HG03442 (cell line): ENCODE measurements around the gene ANKRD60.

Experiments
- ATAC-seq: cut with Tn5 transposase; IDR thresholded peaks from one replicate; pipeline ENCODE4 v1.9.1; 2021; ENCODE audit warnings: mild to moderate bottlenecking, moderate library complexity; ENCODE audit not compliant: unreplicated experiment

Gene ANKRD60

DNA sequence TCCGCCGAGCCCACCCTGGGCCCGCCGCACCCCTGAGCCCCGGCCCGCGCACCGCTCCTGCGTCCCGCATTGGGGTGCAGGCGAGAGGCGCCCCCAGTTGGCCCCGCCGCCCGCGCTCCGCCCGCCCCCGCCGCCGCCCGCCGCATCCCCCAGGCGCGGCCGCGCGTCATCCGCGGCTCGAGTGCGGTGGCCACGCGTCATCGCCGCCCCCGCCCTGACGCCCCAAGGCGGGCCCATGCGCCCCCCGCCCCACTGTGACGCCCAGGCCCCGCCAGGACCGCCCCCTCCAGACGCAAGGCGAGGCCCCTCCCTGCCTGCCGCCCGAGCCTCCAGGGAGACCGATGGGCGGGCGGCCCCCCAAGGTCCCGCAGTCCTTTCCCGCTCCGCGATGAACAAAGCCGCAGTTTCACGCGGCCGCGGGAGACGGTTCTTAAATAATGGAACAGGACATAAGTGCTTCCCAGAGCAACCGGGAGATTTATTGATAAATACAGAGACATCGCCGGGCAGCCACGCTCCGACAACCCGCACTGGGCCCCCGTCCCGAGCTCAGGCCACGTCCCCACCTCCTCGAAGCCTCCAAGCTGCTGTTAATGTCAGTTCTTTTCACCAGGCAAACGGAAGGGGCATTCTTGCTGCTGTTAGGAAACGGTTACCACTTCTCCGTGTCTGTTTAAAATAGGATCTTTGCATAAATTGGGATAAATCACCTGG is at the start of gene ANKRD60:
Gene ANKRD60 (minus strand): TSS at position 170 of the 714 bp plus-strand sequence. CDS start 0 bp downstream, at position 170.
- no peak for ATAC-seq

GRCh38 chr20:58277578-58278472 is 49.4 kb upstream of the ANKRD60 start:
- no peak for ATAC-seq

DNA sequence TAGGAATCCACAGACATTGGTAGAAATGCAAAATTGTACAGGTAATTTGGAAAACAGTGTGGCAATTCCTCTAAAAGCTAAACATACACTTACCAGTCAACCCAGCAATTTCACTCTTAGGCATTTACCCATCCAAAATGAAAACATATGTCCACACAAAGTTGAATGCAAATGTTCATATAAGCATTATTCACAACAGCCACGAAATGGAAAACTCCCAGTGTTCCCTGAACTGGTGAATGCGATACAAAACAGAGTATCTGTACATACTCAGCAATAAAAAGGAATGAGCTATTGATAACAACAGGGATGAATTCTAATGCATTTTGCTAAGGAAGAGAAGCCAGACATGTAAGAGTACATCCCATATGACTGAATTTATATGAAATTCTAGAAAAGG is 48.7 kb upstream of the ANKRD60 start:
- no peak for ATAC-seq

GRCh38 chr20:58274384-58274783 is 45.9 kb upstream of the ANKRD60 start:
- ATAC-seq: no peak

- no peak for ATAC-seq
These were observed 43.3 kb upstream of the ANKRD60 start for GRCh38 chr20:58271606-58272351.

DNA sequence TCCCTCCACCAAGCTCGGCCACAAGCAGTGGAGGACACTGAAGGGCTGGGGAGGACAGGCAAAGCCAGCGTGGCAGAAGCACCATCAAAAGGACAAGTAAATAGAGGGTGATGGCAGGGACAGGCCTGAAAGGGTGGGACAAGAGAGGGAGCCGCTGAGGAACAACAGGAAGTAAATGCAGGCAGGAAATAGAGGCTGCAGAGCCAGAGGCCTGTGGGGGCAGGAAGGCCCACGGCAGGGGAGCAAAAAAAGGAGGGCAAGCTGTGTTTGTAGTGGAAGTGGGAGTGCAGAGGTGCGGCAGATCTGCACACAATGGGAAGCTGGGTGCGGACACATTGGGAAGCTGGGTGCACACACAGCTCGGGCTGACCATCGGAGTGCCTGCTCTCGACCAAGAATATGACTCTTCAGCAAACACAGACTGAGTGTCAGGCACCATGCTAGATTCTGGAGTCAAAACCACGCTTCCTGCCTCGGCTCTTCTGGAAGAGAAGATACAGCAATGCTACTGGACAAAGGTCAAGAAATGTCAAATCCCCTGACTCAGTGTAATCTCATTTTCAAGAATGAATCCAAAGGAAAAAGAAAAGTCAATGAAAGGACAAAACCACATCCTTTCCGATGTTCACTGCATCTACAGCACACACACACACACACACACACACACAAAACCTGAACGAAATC is 40.6 kb upstream of the ANKRD60 start:
- no peak for ATAC-seq

DNA sequence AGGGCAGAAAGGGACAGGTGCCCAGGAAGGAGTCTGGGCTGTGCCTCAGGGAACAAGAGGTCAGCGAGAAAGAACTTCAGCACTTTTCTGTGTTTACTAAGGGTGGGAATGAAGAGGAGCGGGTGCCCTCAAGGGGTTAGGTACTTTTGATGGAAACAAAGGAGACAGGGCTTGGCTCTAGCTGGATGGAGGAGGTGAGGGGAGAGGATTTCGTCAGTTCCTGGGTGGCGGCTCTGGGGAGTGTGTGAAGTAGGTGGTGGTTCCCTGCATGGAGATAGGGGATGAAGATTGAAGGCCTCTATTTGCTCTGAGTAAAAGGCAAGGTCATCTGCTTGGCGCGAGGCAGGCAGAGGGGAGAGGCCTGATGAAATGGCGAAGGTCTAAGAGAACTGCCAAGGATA is 40.0 kb upstream of the ANKRD60 start:
- ATAC-seq: no peak

- ATAC-seq: no peak
These were observed 39.1 kb upstream of the ANKRD60 start for GRCh38 chr20:58267389-58268215.

DNA sequence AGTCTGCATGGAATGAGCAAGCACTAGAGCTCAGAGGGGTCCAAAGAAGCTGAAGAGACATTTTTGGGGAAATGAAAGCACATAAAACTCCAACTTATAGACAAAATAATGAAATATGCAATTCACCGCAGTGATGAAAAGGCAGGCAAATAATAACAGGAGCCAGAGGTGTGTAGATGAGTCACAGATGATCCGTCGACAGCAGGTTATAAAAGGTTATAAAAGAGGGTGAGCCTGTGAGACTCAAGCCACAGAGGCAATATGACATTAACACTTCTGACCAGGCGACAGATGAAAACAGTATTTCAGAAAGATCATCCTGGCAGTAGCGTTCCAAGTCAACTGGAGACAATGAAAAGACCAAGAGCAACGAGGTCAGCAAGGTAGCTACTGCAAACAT is 35.8 kb upstream of the ANKRD60 start:
- ATAC-seq: no peak

- ATAC-seq: no peak
These were observed 33.2 kb upstream of the ANKRD60 start for GRCh38 chr20:58261660-58262059.

GRCh38 chr20:58260006-58260405 is 31.6 kb upstream of the ANKRD60 start:
- no peak for ATAC-seq

DNA sequence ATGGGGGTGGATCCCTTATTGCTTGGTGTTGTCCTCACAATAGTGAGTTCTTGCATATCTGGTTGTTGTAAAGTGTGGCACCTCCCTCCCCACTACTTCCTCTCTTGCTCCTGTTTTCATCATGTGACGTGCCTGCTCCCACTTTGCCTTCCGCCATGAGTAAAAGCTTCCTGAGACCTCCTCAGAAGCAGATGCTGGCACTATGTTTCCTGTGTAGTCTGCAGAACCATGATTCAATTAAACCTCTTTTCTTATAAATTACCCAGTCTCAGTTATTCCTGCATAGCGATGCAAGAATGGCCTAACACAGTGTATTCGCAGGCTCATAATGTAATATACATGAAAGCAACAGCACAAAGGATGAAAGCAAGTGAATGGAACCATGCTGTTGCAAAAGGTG is 28.4 kb upstream of the ANKRD60 start:
- no peak for ATAC-seq

- no peak for ATAC-seq
These were observed 27.9 kb upstream of the ANKRD60 start for GRCh38 chr20:58256307-58256706.

- ATAC-seq: no peak
These were observed 26.4 kb upstream of the ANKRD60 start for GRCh38 chr20:58254890-58255289.

- no peak for ATAC-seq
These were observed 23.6 kb upstream of the ANKRD60 start for GRCh38 chr20:58251979-58252591.

DNA sequence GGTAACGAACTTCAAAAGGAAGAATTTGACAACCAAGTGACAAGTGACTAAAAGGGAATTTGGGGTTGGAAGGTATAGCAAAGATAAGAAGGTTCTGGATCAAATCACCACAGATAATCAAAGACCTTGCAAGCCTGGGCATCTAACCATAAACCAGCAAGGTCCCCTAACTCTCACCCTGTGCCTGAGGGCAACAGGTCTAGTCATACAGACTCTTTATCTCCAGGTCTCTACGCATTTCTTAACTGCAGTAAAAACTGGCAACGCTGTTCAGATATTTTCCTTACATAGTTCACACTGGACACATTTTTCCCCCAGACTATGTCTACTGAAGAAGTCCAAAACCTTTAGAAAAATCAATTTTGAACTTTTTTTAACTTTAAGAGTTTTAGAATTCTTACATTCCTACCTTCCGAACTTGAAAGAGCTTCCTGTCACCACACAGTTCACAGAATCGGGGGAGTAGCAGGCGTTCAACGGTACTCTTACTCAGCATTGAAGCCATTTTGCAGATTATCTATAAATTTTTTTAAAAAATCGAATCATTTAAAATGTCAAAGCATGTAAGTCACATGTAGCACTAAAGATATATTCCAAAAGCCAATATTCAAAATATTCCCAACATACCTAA is 23.0 kb upstream of the ANKRD60 start:
- ATAC-seq: no peak

DNA sequence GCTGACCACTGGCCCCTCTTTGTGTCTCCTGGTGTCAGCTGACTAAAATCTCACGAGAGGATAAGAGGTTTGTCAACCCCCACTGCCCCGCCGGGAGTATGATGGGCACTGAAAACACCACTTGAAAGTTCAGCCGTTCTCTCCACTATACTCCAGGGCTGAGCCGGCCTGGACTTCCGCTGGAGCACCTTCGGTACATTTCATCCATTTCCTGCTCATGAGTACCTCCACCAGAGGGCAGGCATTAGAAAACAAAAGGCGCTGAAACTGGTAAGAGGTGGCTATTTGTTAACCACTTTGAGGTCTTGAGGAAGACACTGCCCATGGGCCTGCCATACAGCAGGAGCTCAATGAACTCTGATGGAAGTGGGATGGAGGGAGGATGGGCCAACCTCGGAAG is 17.9 kb upstream of the ANKRD60 start:
- no peak for ATAC-seq

DNA sequence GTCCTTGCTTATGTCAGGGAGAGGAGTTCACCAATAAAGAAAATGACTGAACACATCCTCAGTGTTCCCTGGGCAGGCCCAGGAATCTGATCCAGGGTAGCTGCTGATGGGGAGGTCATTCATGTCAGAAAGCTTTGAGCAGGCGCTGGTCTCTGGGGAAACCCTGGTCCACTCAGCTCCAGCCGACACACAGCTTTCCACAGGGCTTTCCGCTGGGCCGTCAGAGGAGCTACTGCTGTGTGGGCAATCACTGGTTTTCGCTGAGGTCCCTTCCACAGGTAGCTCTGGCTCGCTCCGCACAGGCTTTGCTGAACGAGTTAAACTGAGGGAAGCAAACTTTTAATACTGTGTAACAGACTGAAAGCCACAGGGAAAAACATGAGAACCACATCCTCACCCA is 17.5 kb upstream of the ANKRD60 start:
- no peak for ATAC-seq
